ENCODE data around the gene APOL3. TPM values are rescaled to one million over a fixed set of nuclear protein-coding genes. Genes with fewer than 3 reads are reported as not detected.
"Not testable (repeated sequence)": the region's sequence is repeated elsewhere in the genome, so short reads cannot be mapped to it uniquely, and the experiment has no call there.

APOL3 gene
- polyA plus RNA-seq, 1 of the 3 experiments (the other 2 are of a cell fraction), result 1.1 TPM

- TF ChIP-seq SIN3A (IDR thresholded peaks at IDR 0.05; ENCODE audit: borderline replicate concordance, low read depth, low read length) (no peak), CTCF (IDR thresholded peaks at IDR 0.05) (no peak)
Measured at GRCh38 chr22:36210224-36210623, 49.7 kb upstream of the APOL3 start (continued).

- H3K27ac ChIP-seq (ENCODE audit: low read depth in 2 of 2, low read length in 1 of 2); H4K20me1 ChIP-seq (ENCODE audit: insufficient read depth); H3K36me3 ChIP-seq (replicated peaks in 1 of 2; ENCODE audit: control insufficient read depth in 1 of 2, insufficient read depth in 2 of 2, low read length in 1 of 2); H3K9me3 ChIP-seq; H3K9ac ChIP-seq; H3K4me1 ChIP-seq (ENCODE audit: control insufficient read depth in 1 of 2, insufficient read depth in 2 of 2, low read depth in 1 of 2, low read length in 1 of 2); H3K4me3 ChIP-seq (ENCODE audit: low read depth in 2 of 2, low read length in 1 of 2); H2AFZ ChIP-seq (ENCODE audit: low read depth); H3K4me2 ChIP-seq; H3K79me2 ChIP-seq (ENCODE audit: insufficient read depth); H3K9me2 ChIP-seq; H3F3A ChIP-seq (replicated peaks; ENCODE audit: insufficient read depth); POLR2A ChIA-PET; DNase-seq: not testable (repeated sequence)
- CTCF ChIA-PET, result interaction anchor here (1.5 kb wide), 1 partner anchor 13 kb away, joined by 4 read pairs; no protein-coding TSS in a partner anchor
- 72% methylated on average over 5 of the region's 5 CpGs for WGBS (ENCODE audit: low lambda C conversion rate)
- H3K27me3 ChIP-seq (ENCODE audit: insufficient read depth), result peaks cover 13% of the 10 kb centered on the region; the same call in 1 of the 2 replicates
Measured at GRCh38 chr22:36209488-36209908, 48.9 kb upstream of the APOL3 start.

GRCh38 chr22:36208914-36209313 lies 48.4 kb upstream of the APOL3 start:
- Histone ChIP-seq H3K4me3 (ENCODE audit: low read depth in 2 of 2, low read length in 1 of 2) (no peak overlapping the region), H3F3A (replicated peaks; ENCODE audit: insufficient read depth) (no peaks in the 10 kb centered on the region), H3K27ac (ENCODE audit: low read depth in 2 of 2, low read length in 1 of 2) (no peak overlapping the region), H3K9ac (no peak overlapping the region), H3K9me3 (no peaks in the 10 kb centered on the region), H3K79me2 (ENCODE audit: insufficient read depth) (no peaks in the 10 kb centered on the region), H3K27me3 (ENCODE audit: insufficient read depth) (peaks cover 8% of the 10 kb centered on the region; the same call in 1 of the 2 replicates), H4K20me1 (ENCODE audit: insufficient read depth) (no peaks in the 10 kb centered on the region), H2AFZ (ENCODE audit: low read depth) (no peak overlapping the region), H3K36me3 (replicated peaks in 1 of 2; ENCODE audit: control insufficient read depth in 1 of 2, insufficient read depth in 2 of 2, low read length in 1 of 2) (no peaks in the 10 kb centered on the region), H3K4me2 (no peak overlapping the region), H3K9me2 (no peaks in the 10 kb centered on the region), H3K4me1 (ENCODE audit: control insufficient read depth in 1 of 2, insufficient read depth in 2 of 2, low read depth in 1 of 2, low read length in 1 of 2) (no peaks in the 10 kb centered on the region)
- no peak for TF ChIP-seq EZH2phosphoT487 (IDR thresholded peaks at IDR 0.05; ENCODE audit: borderline replicate concordance, low read depth)
- no peak for TF ChIP-seq RAD21 (IDR thresholded peaks at IDR 0.05; ENCODE audit: low read length)
- no peak for TF ChIP-seq NRF1 (IDR thresholded peaks at IDR 0.05; ENCODE audit: low read depth, low read length)
- no peak for TF ChIP-seq GABPA (IDR thresholded peaks at IDR 0.05; ENCODE audit: low read depth)
- TF ChIP-seq FOXM1 (IDR thresholded peaks at IDR 0.05; ENCODE audit: low read depth), result no peak
- no peak for TF ChIP-seq IRF3 (IDR thresholded peaks at IDR 0.05; ENCODE audit: low read depth, low read length)
- no peak for TF ChIP-seq GATA2 (CRISPR knock-in tag; IDR thresholded peaks at IDR 0.05)
- no peak for TF ChIP-seq MXI1 (IDR thresholded peaks at IDR 0.05; ENCODE audit: low read depth, low read length)
- TF ChIP-seq MEF2A (IDR thresholded peaks at IDR 0.05; ENCODE audit: borderline replicate concordance, low read depth), result no peak
- TF ChIP-seq TEAD4 (IDR thresholded peaks at IDR 0.05; ENCODE audit: borderline replicate concordance, insufficient read depth), result no peak
- TF ChIP-seq POLR2AphosphoS5 (IDR thresholded peaks at IDR 0.05; ENCODE audit: low read depth, low read length), result no peak
- no peak for TF ChIP-seq FOXJ3 (CRISPR knock-in tag; IDR thresholded peaks at IDR 0.05)
- CTCF ChIA-PET, result interaction anchor here (1.1 to 1.2 kb wide), 2 partner anchors 12 to 16 kb away, joined by 3 to 5 read pairs; no protein-coding TSS in a partner anchor
- DNase-seq, result no peak
- POLR2A ChIA-PET, result no interaction called here
- 73% methylated on average over 1 of the region's 1 CpG for WGBS (ENCODE audit: low lambda C conversion rate)

Data from SK-N-SH (cell line).